Suprapubic skin (tissue), 4 donors: Measurements from ENCODE around the gene PI4KB.

ENCODE experiments used
- CTCF ChIP-seq, 2 donors: fragments of 200-600 bp in 1 of 2; fragments of 450-650 bp in 1 of 2; sonication (generic) in 1 of 2; IDR thresholded peaks; one replicate each; pipeline ENCODE4 v1.5.1; 2016 to 2019; ENCODE audit warnings: antibody characterized with exemption in 2 of 2, mild to moderate bottlenecking in 1 of 2, moderate library complexity in 1 of 2
- EP300 ChIP-seq: sonication (generic); formaldehyde crosslinking; IDR thresholded peaks from one replicate; pipeline ENCODE4 v1.6.1; 2017; ENCODE audit warnings: antibody characterized with exemption
- POLR2A ChIP-seq, 2 donors: fragments of 450-650 bp; IDR thresholded peaks; one replicate each; pipeline ENCODE4 v1.6.1; 2017; ENCODE audit warnings: antibody characterized with exemption in 2 of 2, mild to moderate bottlenecking in 2 of 2, moderate library complexity in 2 of 2
- POLR2AphosphoS5 ChIP-seq, 3 donors: sonication (generic); formaldehyde crosslinking; IDR thresholded peaks; one replicate each; pipeline ENCODE4 v1.6.1; 2017; ENCODE audit warnings: antibody characterized with exemption in 3 of 3

DNA sequence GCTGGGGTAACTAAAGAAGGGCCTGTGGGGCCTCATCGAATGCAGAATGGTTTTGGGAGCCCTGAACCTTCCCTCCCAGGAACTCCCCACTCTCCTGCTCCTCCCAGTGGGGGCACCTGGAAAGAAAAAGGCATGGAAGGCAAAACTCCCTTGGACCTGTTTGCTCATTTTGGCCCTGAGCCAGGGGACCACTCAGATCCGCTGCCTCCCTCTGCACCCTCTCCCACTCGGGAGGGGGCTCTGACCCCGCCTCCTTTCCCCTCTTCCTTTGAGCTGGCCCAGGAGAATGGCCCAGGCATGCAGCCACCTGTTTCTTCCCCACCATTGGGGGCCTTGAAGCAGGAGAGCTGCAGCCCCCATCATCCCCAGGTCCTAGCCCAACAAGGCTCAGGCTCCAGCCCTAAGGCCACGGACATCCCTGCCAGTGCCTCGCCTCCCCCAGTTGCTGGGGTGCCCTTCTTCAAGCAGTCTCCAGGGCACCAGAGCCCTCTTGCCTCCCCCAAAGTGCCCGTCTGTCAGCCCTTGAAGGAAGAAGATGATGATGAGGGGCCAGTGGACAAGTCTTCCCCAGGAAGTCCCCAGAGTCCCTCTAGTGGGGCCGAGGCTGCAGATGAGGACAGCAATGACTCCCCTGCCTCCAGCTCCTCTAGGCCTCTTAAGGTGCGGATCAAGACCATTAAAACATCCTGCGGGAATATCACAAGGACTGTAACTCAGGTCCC, 40.4 kb downstream of the PI4KB start:
- TF ChIP-seq CTCF (IDR thresholded peaks at IDR 0.05) (no peak), POLR2A (IDR thresholded peaks at IDR 0.05) (no peak), POLR2AphosphoS5 (IDR thresholded peaks at IDR 0.05) (no peak), EP300 (no peak)
